Neural progenitor cell (in vitro differentiated cells): ENCODE measurements around the gene DAZL. TPM values are rescaled to one million over a fixed set of nuclear protein-coding genes. Genes with fewer than 3 reads are reported as not detected.

Experiments used
- DNase-seq: peaks from one replicate; pipeline ENCODE4 v3.0.0-alpha.2; 2016; ENCODE audit warnings: low spot score
- H2AFZ ChIP-seq: fragments of 200-600 bp; sonication (generic); replicated peaks from 2 replicates; pipeline ENCODE4 v1.6.1; 2016; ENCODE audit warnings: antibody characterized with exemption
- H3F3A ChIP-seq: fragments of 200-600 bp; sonication (generic); 2 replicates; pipeline ENCODE4 v1.6.1; 2016; ENCODE audit warnings: antibody characterized with exemption, low read depth
- H3K27ac ChIP-seq: fragments of 200-600 bp; sonication (generic); 2 replicates; pipeline ENCODE4 v1.5.1; 2016; ENCODE audit warnings: mild to moderate bottlenecking
- H3K27me3 ChIP-seq: fragments of 200-600 bp; sonication (generic); 2 replicates; pipeline ENCODE4 v1.6.1; 2016; ENCODE audit warnings: mild to moderate bottlenecking, moderate library complexity
- H3K36me3 ChIP-seq: fragments of 200-600 bp; sonication (generic); 2 replicates; pipeline ENCODE4 v1.5.1; 2016
- H3K4me1 ChIP-seq: fragments of 200-600 bp; sonication (generic); 2 replicates; pipeline ENCODE4 v1.6.1; 2016; ENCODE audit warnings: mixed run types
- H3K4me2 ChIP-seq: fragments of 200-600 bp; sonication (generic); 2 replicates; pipeline ENCODE4 v1.6.1; 2016
- H3K4me3 ChIP-seq: fragments of 200-600 bp; sonication (generic); 2 replicates; pipeline ENCODE4 v1.5.1; 2016
- H3K79me2 ChIP-seq: fragments of 200-600 bp; sonication (generic); 2 replicates; pipeline ENCODE4 v1.6.1; 2016; ENCODE audit warnings: low read depth
- H3K9ac ChIP-seq: fragments of 200-600 bp; sonication (generic); 2 replicates; pipeline ENCODE4 v1.6.1; 2016
- H3K9me3 ChIP-seq: fragments of 200-600 bp; sonication (generic); 2 replicates; pipeline ENCODE4 v1.5.1; 2016; ENCODE audit warnings: low read depth
- H4K20me1 ChIP-seq: fragments of 200-600 bp; sonication (generic); 2 replicates; pipeline ENCODE4 v1.6.1; 2016; ENCODE audit warnings: low read depth
- H3K27ac Mint-ChIP-seq: 3 replicates; pipeline ENCODE4 v1.8.0; 2021; ENCODE audit warnings: mixed read lengths
- H3K27me3 Mint-ChIP-seq: 2 replicates; pipeline ENCODE4 v1.8.0; 2022; ENCODE audit warnings: low read depth, mild to moderate bottlenecking, inconsistent platforms, moderate library complexity, mixed read lengths; ENCODE audit not compliant: insufficient read depth
- H3K36me3 Mint-ChIP-seq: 3 replicates; pipeline ENCODE4 v1.8.0; 2021; ENCODE audit warnings: mixed read lengths
- H3K4me1 Mint-ChIP-seq: 3 replicates; pipeline ENCODE4 v1.8.0; 2021; ENCODE audit warnings: mixed read lengths
- H3K4me3 Mint-ChIP-seq: 3 replicates; pipeline ENCODE4 v1.8.0; 2021; ENCODE audit warnings: mild to moderate bottlenecking, moderate library complexity, mixed read lengths
- H3K9me3 Mint-ChIP-seq: 3 replicates; pipeline ENCODE4 v1.8.0; 2020; ENCODE audit warnings: mixed read lengths
- EZH2 ChIP-seq: fragments of 200-600 bp; sonication (generic); IDR thresholded peaks from 2 replicates; pipeline ENCODE4 v1.6.1; 2017; ENCODE audit warnings: antibody characterized with exemption, mild to moderate bottlenecking, moderate library complexity
- EZH2phosphoT487 ChIP-seq: fragments of 200-600 bp; sonication (generic); IDR thresholded peaks from 2 replicates; pipeline ENCODE4 v1.6.1; 2017; ENCODE audit warnings: antibody characterized with exemption
- total RNA-seq: library from RNA; depleted of rRNA; stranded (reverse); fragments of >200 nt; gene quantifications from 2 replicates; pipeline ENCODE4 v1.2.3, GENCODE V29; 2015; ENCODE audit warnings: low replicate concordance
- TF ChIP-seq, protein P1 (sequence below): fragments of 200-600 bp; sonication (generic); IDR thresholded peaks from 2 replicates; pipeline ENCODE4 v1.5.1; 2017; ENCODE audit warnings: antibody characterized with exemption, mild to moderate bottlenecking

DAZL gene
- total RNA-seq, 1 donor from 2014 or later: 4.7 TPM

DNA sequence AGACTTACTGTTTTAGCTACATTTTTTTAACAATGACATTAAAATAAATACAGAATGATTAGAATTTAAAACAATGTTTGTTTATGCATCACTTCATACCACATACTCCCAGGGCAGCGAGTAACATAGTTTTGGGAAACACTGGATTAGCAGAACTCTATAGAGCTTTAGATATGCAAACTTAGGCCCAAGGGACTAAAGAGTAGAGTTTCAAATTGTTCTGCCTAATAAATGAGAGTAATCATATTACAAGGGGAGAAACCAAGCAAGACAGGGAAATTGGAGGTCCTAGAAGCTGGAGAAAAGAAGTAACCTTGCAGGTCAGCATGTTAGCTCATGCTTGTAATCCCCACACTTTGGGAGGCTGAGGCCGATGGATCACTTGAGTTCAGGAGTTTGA lies 3.6 kb upstream of the DAZL start:
- H3K4me3 Mint-ChIP-seq: no peak overlapping the region

DNA sequence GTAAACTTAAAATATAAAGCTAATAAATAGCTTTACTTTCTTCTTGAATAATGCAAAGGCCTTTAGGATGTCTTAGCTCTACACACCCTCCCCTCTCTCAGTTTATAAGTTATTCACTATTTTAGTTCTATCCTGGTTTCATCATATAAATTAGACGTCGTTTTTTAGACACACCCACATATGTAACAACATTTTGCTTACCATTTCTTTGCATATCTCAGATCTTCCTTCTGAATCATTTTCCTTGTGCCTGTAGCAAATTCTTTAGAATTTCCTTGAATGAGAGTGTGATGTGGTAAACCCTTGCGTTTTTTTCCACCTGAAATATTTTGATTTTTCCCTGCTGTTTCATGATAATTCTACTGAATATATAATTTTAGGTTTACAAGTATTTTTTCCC lies 2.5 kb upstream of the DAZL start:
- H3K36me3 Mint-ChIP-seq: no peaks in the 10 kb centered on the region
- H3K27ac Mint-ChIP-seq: no peak overlapping the region
- no peak overlapping the region for H3K27ac ChIP-seq
- H4K20me1 ChIP-seq: no peaks in the 10 kb centered on the region
- H3K9me3 Mint-ChIP-seq: no peaks in the 10 kb centered on the region
- no peaks in the 10 kb centered on the region for H3K36me3 ChIP-seq
- H3K4me3 ChIP-seq: no peak overlapping the region
- no peaks in the 10 kb centered on the region for H3K27me3 ChIP-seq
- no peak for TF ChIP-seq EZH2
- TF ChIP-seq EZH2phosphoT487: no peak
- TF ChIP-seq, protein P1, sequence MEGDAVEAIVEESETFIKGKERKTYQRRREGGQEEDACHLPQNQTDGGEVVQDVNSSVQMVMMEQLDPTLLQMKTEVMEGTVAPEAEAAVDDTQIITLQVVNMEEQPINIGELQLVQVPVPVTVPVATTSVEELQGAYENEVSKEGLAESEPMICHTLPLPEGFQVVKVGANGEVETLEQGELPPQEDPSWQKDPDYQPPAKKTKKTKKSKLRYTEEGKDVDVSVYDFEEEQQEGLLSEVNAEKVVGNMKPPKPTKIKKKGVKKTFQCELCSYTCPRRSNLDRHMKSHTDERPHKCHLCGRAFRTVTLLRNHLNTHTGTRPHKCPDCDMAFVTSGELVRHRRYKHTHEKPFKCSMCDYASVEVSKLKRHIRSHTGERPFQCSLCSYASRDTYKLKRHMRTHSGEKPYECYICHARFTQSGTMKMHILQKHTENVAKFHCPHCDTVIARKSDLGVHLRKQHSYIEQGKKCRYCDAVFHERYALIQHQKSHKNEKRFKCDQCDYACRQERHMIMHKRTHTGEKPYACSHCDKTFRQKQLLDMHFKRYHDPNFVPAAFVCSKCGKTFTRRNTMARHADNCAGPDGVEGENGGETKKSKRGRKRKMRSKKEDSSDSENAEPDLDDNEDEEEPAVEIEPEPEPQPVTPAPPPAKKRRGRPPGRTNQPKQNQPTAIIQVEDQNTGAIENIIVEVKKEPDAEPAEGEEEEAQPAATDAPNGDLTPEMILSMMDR: no peak
- H3K4me3 Mint-ChIP-seq: no peak overlapping the region
- H3F3A ChIP-seq: peaks cover 20% of the 10 kb centered on the region
- H3K27me3 Mint-ChIP-seq: no peaks in the 10 kb centered on the region
- H3K4me2 ChIP-seq: no peak overlapping the region
- no peak overlapping the region for H3K9ac ChIP-seq
- no peak for DNase-seq
- H3K4me1 ChIP-seq: peaks cover 6% of the 10 kb centered on the region
- no peak overlapping the region for H2AFZ ChIP-seq
- H3K9me3 ChIP-seq: no peaks in the 10 kb centered on the region
- no peaks in the 10 kb centered on the region for H3K79me2 ChIP-seq
- no peaks in the 10 kb centered on the region for H3K4me1 Mint-ChIP-seq

More for the DNA sequence above, 3.6 kb upstream of the DAZL start:
- Mint-ChIP-seq H3K36me3 (no peaks in the 10 kb centered on the region), H3K4me1 (no peaks in the 10 kb centered on the region), H3K9me3 (no peaks in the 10 kb centered on the region), H3K27ac (no peak overlapping the region), H3K27me3 (no peaks in the 10 kb centered on the region)
- Histone ChIP-seq H3K27ac (no peak overlapping the region), H3K4me2 (no peak overlapping the region), H4K20me1 (no peaks in the 10 kb centered on the region), H3K79me2 (no peaks in the 10 kb centered on the region), H3K4me3 (no peak overlapping the region), H3K27me3 (no peaks in the 10 kb centered on the region), H3F3A (peaks cover 20% of the 10 kb centered on the region), H3K4me1 (peaks cover 6% of the 10 kb centered on the region), H2AFZ (no peak overlapping the region), H3K9me3 (no peaks in the 10 kb centered on the region), H3K36me3 (no peaks in the 10 kb centered on the region), H3K9ac (no peak overlapping the region)
- no peak for TF ChIP-seq EZH2phosphoT487
- TF ChIP-seq EZH2: no peak
- TF ChIP-seq, protein P1: no peak
- no peak for DNase-seq

DNA sequence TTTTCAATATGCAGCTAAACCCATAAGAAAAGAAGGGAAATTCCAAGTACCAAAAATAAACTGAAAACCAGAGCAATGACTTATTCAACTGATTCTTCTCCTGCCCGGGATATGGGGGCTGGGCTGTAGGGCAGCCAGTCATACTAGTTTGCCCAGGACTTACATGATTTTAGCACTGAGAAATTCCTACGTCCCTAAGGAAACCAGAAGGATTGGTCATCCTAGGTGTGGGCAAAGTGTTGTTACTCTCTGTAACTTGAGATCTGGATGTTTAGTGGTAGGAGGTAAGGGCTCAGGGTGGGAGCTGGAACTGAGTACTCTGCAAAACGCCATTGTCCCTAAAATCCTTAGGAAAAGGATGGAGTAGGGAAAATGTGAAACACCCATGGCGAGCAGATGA lies 1.2 kb upstream of the DAZL start:
- DNase-seq: no peak
- Histone ChIP-seq H3K79me2 (no peaks in the 10 kb centered on the region), H3K4me1 (peaks cover 6% of the 10 kb centered on the region), H3K27me3 (no peaks in the 10 kb centered on the region), H4K20me1 (no peaks in the 10 kb centered on the region), H3K36me3 (no peaks in the 10 kb centered on the region), H3F3A (peaks cover 20% of the 10 kb centered on the region), H3K27ac (no peak overlapping the region), H3K9me3 (no peaks in the 10 kb centered on the region), H3K4me2 (no peak overlapping the region), H3K9ac (no peak overlapping the region), H2AFZ (peak overlapping the region; percentile 50), H3K4me3 (no peak overlapping the region)
- Mint-ChIP-seq H3K27me3 (no peaks in the 10 kb centered on the region), H3K4me3 (no peak overlapping the region), H3K27ac (peak overlapping the region; percentile 28), H3K9me3 (no peaks in the 10 kb centered on the region), H3K4me1 (no peaks in the 10 kb centered on the region), H3K36me3 (no peaks in the 10 kb centered on the region)
- TF ChIP-seq, protein P1: no peak
- no peak for TF ChIP-seq EZH2phosphoT487
- no peak for TF ChIP-seq EZH2
